Epithelial cell of proximal tubule (primary cell): ENCODE data around the gene DAGLA. TPM values are rescaled to one million over a fixed set of nuclear protein-coding genes. Genes with fewer than 3 reads are reported as not detected.

Experiments
- DNase-seq: peaks from one replicate; pipeline ENCODE4 v3.0.0-alpha.2; 2011; ENCODE audit warnings: low read depth
- H3K4me3 ChIP-seq: 2 replicates; pipeline ENCODE4 v1.5.1; 2011; ENCODE audit warnings: low read depth, mild to moderate bottlenecking, low read length
- CTCF ChIP-seq: conservative IDR thresholded peaks from 2 replicates; pipeline ENCODE4 v1.5.1; 2012; ENCODE audit warnings: low read depth, mild to moderate bottlenecking, low read length
- total RNA-seq: library from RNA; depleted of rRNA; stranded (reverse); fragments of >200 nt; gene quantifications from 2 replicates; pipeline ENCODE4 v1.2.3, GENCODE V29; 2015

The DAGLA gene
- total RNA-seq, 1 donor from 2014 or later = 4.5 TPM

- no peak for TF ChIP-seq CTCF
- H3K4me3 ChIP-seq = no peak overlapping the region
- DNase-seq = no peak
Measured at GRCh38 chr11:61737636-61738386, 57.6 kb downstream of the DAGLA start.

- no peak for DNase-seq
Measured at GRCh38 chr11:61738776-61739175, 58.6 kb downstream of the DAGLA start.

GRCh38 chr11:61739413-61739812 lies 59.2 kb downstream of the DAGLA start:
- DNase-seq = no peak
- H3K4me3 ChIP-seq = no peak overlapping the region

More at GRCh38 chr11:61738776-61739175, 58.6 kb downstream of the DAGLA start:
- H3K4me3 ChIP-seq = no peak overlapping the region
- TF ChIP-seq CTCF = no peak

GRCh38 chr11:61739966-61740365 lies 59.8 kb downstream of the DAGLA start:
- H3K4me3 ChIP-seq = no peak overlapping the region
- no peak for TF ChIP-seq CTCF
- DNase-seq = no peak

More at GRCh38 chr11:61739413-61739812, 59.2 kb downstream of the DAGLA start:
- no peak for TF ChIP-seq CTCF

GRCh38 chr11:61742391-61742790 lies 62.2 kb downstream of the DAGLA start:
- DNase-seq = no peak
- no peak for TF ChIP-seq CTCF
- no peak overlapping the region for H3K4me3 ChIP-seq

GRCh38 chr11:61743486-61744095 lies 63.4 kb downstream of the DAGLA start:
- no peak for TF ChIP-seq CTCF
- no peak for DNase-seq
- H3K4me3 ChIP-seq = no peak overlapping the region
